GM12875 (cell line): Measurements from ENCODE around the gene NDUFAF7.
"Not testable (repeated sequence)": the region's sequence is repeated elsewhere in the genome, so short reads cannot be mapped to it uniquely, and the experiment has no call there.

ENCODE experiments used
- H3K4me3 ChIP-seq: one replicate; pipeline ENCODE4 v1.5.1; 2011; ENCODE audit warnings: low read depth, low read length, control low read depth
- TF ChIP-seq, protein P1 (sequence below): IDR thresholded peaks from 2 replicates; pipeline ENCODE4 v1.5.1; 2011; ENCODE audit warnings: low read depth, mild to moderate bottlenecking, control low read depth, inconsistent platforms, low read length, moderate library complexity, borderline replicate concordance; ENCODE audit not compliant: insufficient read depth

NDUFAF7 gene

DNA sequence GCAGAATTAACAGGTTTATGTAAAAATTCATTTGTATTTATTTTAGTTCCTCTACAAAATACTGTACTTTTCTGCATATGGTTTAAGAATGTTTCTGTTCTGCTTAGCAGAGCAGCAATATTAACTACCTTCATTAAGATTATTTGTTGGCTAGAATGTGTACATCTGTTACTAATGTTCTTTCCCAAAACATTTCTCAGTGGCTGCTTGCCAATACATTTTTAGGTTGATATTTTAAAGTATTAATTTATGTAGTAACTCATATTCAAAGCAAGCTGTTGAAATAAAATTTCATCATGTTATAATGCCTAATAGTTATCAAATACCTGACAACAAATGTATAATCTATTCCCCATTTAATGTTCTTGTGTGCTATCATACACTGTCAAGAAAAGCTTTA, 52.9 kb downstream of the NDUFAF7 start:
- H3K4me3 ChIP-seq: no peak overlapping the region
- TF ChIP-seq, protein P1, sequence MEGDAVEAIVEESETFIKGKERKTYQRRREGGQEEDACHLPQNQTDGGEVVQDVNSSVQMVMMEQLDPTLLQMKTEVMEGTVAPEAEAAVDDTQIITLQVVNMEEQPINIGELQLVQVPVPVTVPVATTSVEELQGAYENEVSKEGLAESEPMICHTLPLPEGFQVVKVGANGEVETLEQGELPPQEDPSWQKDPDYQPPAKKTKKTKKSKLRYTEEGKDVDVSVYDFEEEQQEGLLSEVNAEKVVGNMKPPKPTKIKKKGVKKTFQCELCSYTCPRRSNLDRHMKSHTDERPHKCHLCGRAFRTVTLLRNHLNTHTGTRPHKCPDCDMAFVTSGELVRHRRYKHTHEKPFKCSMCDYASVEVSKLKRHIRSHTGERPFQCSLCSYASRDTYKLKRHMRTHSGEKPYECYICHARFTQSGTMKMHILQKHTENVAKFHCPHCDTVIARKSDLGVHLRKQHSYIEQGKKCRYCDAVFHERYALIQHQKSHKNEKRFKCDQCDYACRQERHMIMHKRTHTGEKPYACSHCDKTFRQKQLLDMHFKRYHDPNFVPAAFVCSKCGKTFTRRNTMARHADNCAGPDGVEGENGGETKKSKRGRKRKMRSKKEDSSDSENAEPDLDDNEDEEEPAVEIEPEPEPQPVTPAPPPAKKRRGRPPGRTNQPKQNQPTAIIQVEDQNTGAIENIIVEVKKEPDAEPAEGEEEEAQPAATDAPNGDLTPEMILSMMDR: no peak

- TF ChIP-seq, protein P1: peak; percentile 14; the same call in 1 of the 2 replicates
These were observed 56.5 kb downstream of the NDUFAF7 start for GRCh38 chr2:37287966-37288365.

GRCh38 chr2:37291680-37292079, 60.2 kb downstream of the NDUFAF7 start:
- TF ChIP-seq, protein P1: no peak

More at GRCh38 chr2:37287966-37288365, 56.5 kb downstream of the NDUFAF7 start:
- H3K4me3 ChIP-seq: no peak overlapping the region

GRCh38 chr2:37294858-37295257, 63.4 kb downstream of the NDUFAF7 start:
- not testable (repeated sequence) for H3K4me3 ChIP-seq

More at GRCh38 chr2:37291680-37292079, 60.2 kb downstream of the NDUFAF7 start:
- H3K4me3 ChIP-seq: no peak overlapping the region

GRCh38 chr2:37295469-37296073, 64.1 kb downstream of the NDUFAF7 start:
- no peak overlapping the region for H3K4me3 ChIP-seq
- TF ChIP-seq, protein P1: no peak

- no peak overlapping the region for H3K4me3 ChIP-seq
- TF ChIP-seq, protein P1: no peak
These were observed 66.2 kb downstream of the NDUFAF7 start for GRCh38 chr2:37297632-37298031.
